OCI-LY1 (cell line): ENCODE measurements around the gene HIP1R.

ENCODE experiments used
- H2AFZ ChIP-seq: fragments of 200-600 bp; sonication (generic), shearing (Covaris generic); 2 replicates; pipeline ENCODE4 v1.6.0; 2014; ENCODE audit warnings: antibody characterized with exemption, mild to moderate bottlenecking, low read length
- H3F3A ChIP-seq: fragments of 200-600 bp; sonication (generic), shearing (Covaris generic); 2 replicates; pipeline ENCODE4 v1.6.0; 2014; ENCODE audit warnings: mild to moderate bottlenecking, antibody characterized with exemption, low read length, moderate library complexity; ENCODE audit not compliant: insufficient read depth
- H3K27ac ChIP-seq: fragments of 200-600 bp; sonication (generic); 2 replicates; pipeline ENCODE4 v1.5.1; 2014; ENCODE audit warnings: low read length, mixed run types, mild to moderate bottlenecking, low read depth; ENCODE audit not compliant: poor library complexity, severe bottlenecking
- H3K27me3 ChIP-seq: fragments of 200-600 bp; sonication (generic); 2 replicates; pipeline ENCODE4 v1.6.0; 2014; ENCODE audit warnings: antibody characterized with exemption, mild to moderate bottlenecking, low read length, moderate library complexity; ENCODE audit not compliant: insufficient read depth
- H3K36me3 ChIP-seq: fragments of 200-600 bp; sonication (generic); 2 replicates; pipeline ENCODE4 v1.6.1; 2014; ENCODE audit warnings: mild to moderate bottlenecking, antibody characterized with exemption, low read length, moderate library complexity, mixed read lengths; ENCODE audit not compliant: insufficient read depth
- H3K4me1 ChIP-seq: fragments of 200-600 bp; sonication (generic); 2 replicates; pipeline ENCODE4 v1.5.1; 2014; ENCODE audit warnings: mild to moderate bottlenecking, low read length, moderate library complexity; ENCODE audit not compliant: insufficient read depth, severe bottlenecking
- H3K4me2 ChIP-seq: fragments of 200-600 bp; sonication (generic), shearing (Covaris generic); 2 replicates; pipeline ENCODE4 v1.6.1; 2014; ENCODE audit warnings: low read length
- H3K4me3 ChIP-seq: fragments of 200-600 bp; sonication (generic); 2 replicates; pipeline ENCODE4 v1.5.1; 2014; ENCODE audit warnings: low read length, low read depth, mild to moderate bottlenecking, mixed read lengths; ENCODE audit not compliant: poor library complexity, severe bottlenecking
- H3K79me2 ChIP-seq: fragments of 200-600 bp; shearing (Covaris generic); 2 replicates; pipeline ENCODE4 v1.6.1; 2016; ENCODE audit warnings: mixed run types, low read length, mixed read lengths; ENCODE audit not compliant: insufficient read depth
- H3K9ac ChIP-seq: fragments of 200-600 bp; sonication (generic), shearing (Covaris generic); 2 replicates; pipeline ENCODE4 v1.6.1; 2014; ENCODE audit warnings: mild to moderate bottlenecking, low read length, mixed read lengths
- H3K9me2 ChIP-seq: fragments of 200-600 bp; sonication (generic), shearing (Covaris generic); 2 replicates; pipeline ENCODE4 v1.6.1; 2014; ENCODE audit warnings: low read depth, mild to moderate bottlenecking, low read length, mixed read lengths
- H3K9me3 ChIP-seq: fragments of 200-600 bp; shearing (Covaris generic); 2 replicates; pipeline ENCODE4 v1.6.1; 2014; ENCODE audit warnings: low read length, mixed read lengths
- H4K20me1 ChIP-seq: fragments of 200-600 bp; sonication (generic), shearing (Covaris generic); 2 replicates; pipeline ENCODE4 v1.6.0; 2016; ENCODE audit warnings: mild to moderate bottlenecking, low read length; ENCODE audit not compliant: insufficient read depth
- CTCF ChIP-seq: fragments of 200-600 bp; sonication (generic), shearing (Covaris generic); IDR thresholded peaks from 2 replicates; pipeline ENCODE4 v1.5.1; 2017; ENCODE audit warnings: mild to moderate bottlenecking, antibody characterized with exemption, low read length, moderate library complexity, mixed read lengths
- EZH2 ChIP-seq: fragments of 200-600 bp; sonication (generic), shearing (Covaris generic); IDR thresholded peaks from 2 replicates; pipeline ENCODE4 v1.8.0; 2017; ENCODE audit warnings: borderline replicate concordance, mixed run types, mild to moderate bottlenecking, antibody characterized with exemption, low read length, moderate library complexity, mixed read lengths

The HIP1R gene

GRCh38 chr12:122823429-122823828 lies 11.8 kb upstream of the HIP1R start:
- no peaks in the 10 kb centered on the region for H3K9me3 ChIP-seq
- no peaks in the 10 kb centered on the region for H3K9me2 ChIP-seq
- H3K4me2 ChIP-seq, result no peak overlapping the region
- no peaks in the 10 kb centered on the region for H3K36me3 ChIP-seq
- no peak overlapping the region for H3K27ac ChIP-seq
- no peak for TF ChIP-seq EZH2
- TF ChIP-seq CTCF, result no peak
- no peaks in the 10 kb centered on the region for H3K27me3 ChIP-seq
- no peaks in the 10 kb centered on the region for H4K20me1 ChIP-seq
- H3K4me3 ChIP-seq, result no peak overlapping the region
- H2AFZ ChIP-seq, result no peak overlapping the region
- no peaks in the 10 kb centered on the region for H3K79me2 ChIP-seq
- peaks cover 35% of the 10 kb centered on the region for H3K4me1 ChIP-seq
- H3K9ac ChIP-seq, result no peak overlapping the region
- no peaks in the 10 kb centered on the region for H3F3A ChIP-seq

- Histone ChIP-seq H3K9me3 (no peaks in the 10 kb centered on the region), H2AFZ (no peak overlapping the region), H3K4me2 (peak overlapping the region; percentile 43)
These were observed 9.2 kb upstream of the HIP1R start for GRCh38 chr12:122825773-122826724.

GRCh38 chr12:122827258-122827657 lies 8.0 kb upstream of the HIP1R start:
- H3K4me1 ChIP-seq, result peaks cover 17% of the 10 kb centered on the region
- H3K27me3 ChIP-seq, result no peaks in the 10 kb centered on the region
- H3K27ac ChIP-seq, result no peak overlapping the region

More at GRCh38 chr12:122825773-122826724, 9.2 kb upstream of the HIP1R start:
- no peaks in the 10 kb centered on the region for H4K20me1 ChIP-seq
- no peaks in the 10 kb centered on the region for H3K79me2 ChIP-seq
- H3K9ac ChIP-seq, result no peak overlapping the region
- H3K36me3 ChIP-seq, result no peaks in the 10 kb centered on the region
- peak overlapping the region; percentile 48 for H3K4me3 ChIP-seq
- H3K27ac ChIP-seq, result no peak overlapping the region
- no peak for TF ChIP-seq CTCF
- TF ChIP-seq EZH2, result no peak
- H3K4me1 ChIP-seq, result peaks cover 25% of the 10 kb centered on the region
- no peaks in the 10 kb centered on the region for H3F3A ChIP-seq
- H3K27me3 ChIP-seq, result no peaks in the 10 kb centered on the region
- H3K9me2 ChIP-seq, result no peaks in the 10 kb centered on the region

More at GRCh38 chr12:122827258-122827657, 8.0 kb upstream of the HIP1R start:
- TF ChIP-seq CTCF (no peak), EZH2 (no peak)
- no peaks in the 10 kb centered on the region for H3K9me2 ChIP-seq
- H3K4me3 ChIP-seq, result no peak overlapping the region
- H3F3A ChIP-seq, result no peaks in the 10 kb centered on the region
- no peaks in the 10 kb centered on the region for H3K79me2 ChIP-seq
- no peak overlapping the region for H2AFZ ChIP-seq
- no peaks in the 10 kb centered on the region for H3K9me3 ChIP-seq
- no peak overlapping the region for H3K9ac ChIP-seq
- no peaks in the 10 kb centered on the region for H4K20me1 ChIP-seq
- no peaks in the 10 kb centered on the region for H3K36me3 ChIP-seq
- no peak overlapping the region for H3K4me2 ChIP-seq
